HCT116 (cell line): ENCODE data around the gene CACNA1A. TPM values are rescaled to one million over a fixed set of nuclear protein-coding genes. Genes with fewer than 3 reads are reported as not detected.

Experiments
- ATAC-seq: fragments of 200-7000 bp; cut with Tn5 transposase; 2 replicates; pipeline ENCODE4 v1.9.1; 2020; ENCODE audit warnings: mild to moderate bottlenecking, moderate library complexity
- BruUV-seq: library from RNA; stranded (reverse); fragments of 400-500 nt; replicated peaks from 2 replicates; lab custom pipeline; 2021; lab: Mats Ljungman, UMichigan
- CTCF ChIA-PET: fragments of 300-600 bp; sonication (Branson Sonifier 250); formaldehyde crosslinking; loops from one replicate; lab custom pipeline; 2021; ENCODE audit warnings: antibody characterized with exemption; lab: Charles Lee
- POLR2A ChIA-PET: fragments of 300-600, 350-600 bp; sonication (Branson Sonifier 250); formaldehyde crosslinking; loops from one replicate; lab custom pipeline; 2021; ENCODE audit warnings: antibody characterized with exemption; lab: Charles Lee
- RAD21 ChIA-PET, 2 experiments: fragments of 300-600 bp; sonication (Branson Sonifier 250); formaldehyde crosslinking; loops; one replicate each; lab custom pipeline; 2023; ENCODE audit warnings: low total read pairs in 2 of 2; ENCODE audit not compliant: uncharacterized antibody in 2 of 2, unreplicated experiment in 2 of 2, low non-redundant PET in 1 of 2; lab: Charles Lee
- DNase-seq: peaks from one replicate; pipeline ENCODE4 v3.0.0-alpha.2; 2010; ENCODE audit warnings: low read depth, low spot score
- H2AFZ ChIP-seq: fragments of 200-600 bp; shearing (Covaris generic), sonication (generic); 2 replicates; pipeline ENCODE4 v1.6.1; 2017; ENCODE audit warnings: low read depth, mixed run types, mixed read lengths, antibody characterized with exemption, low read length; ENCODE audit not compliant: poor library complexity, severe bottlenecking
- H3K27ac ChIP-seq: 2 replicates; pipeline ENCODE4 v1.5.1; 2012; ENCODE audit warnings: low read depth, low read length
- H3K27me3 ChIP-seq: fragments of 200-600 bp; sonication (generic); 2 replicates; pipeline ENCODE4 v1.6.1; 2016; ENCODE audit warnings: mixed run types, low read length, mixed read lengths; ENCODE audit not compliant: insufficient read depth
- H3K36me3 ChIP-seq, 2 experiments: fragments of 200-500 bp in 1 of 2; fragments of 200-600 bp in 1 of 2; sonication (Bioruptor generic) in 1 of 2; sonication (generic) in 1 of 2; 2 replicates each; pipeline versions ENCODE4 v1.5.1 to v1.6.1; 2014 to 2016; ENCODE audit warnings: low read length in 2 of 2, inconsistent platforms in 1 of 2, mixed read lengths in 1 of 2, mixed run types in 1 of 2; ENCODE audit not compliant: insufficient read depth in 2 of 2, control insufficient read depth in 1 of 2
- H3K4me1 ChIP-seq, 2 experiments: fragments of 200-600 bp in 1 of 2; sonication (generic) in 1 of 2; 2 replicates each; pipeline versions ENCODE4 v1.5.1 to v1.6.1; 2012 to 2017; ENCODE audit warnings: low read length in 2 of 2, inconsistent platforms in 1 of 2, mild to moderate bottlenecking in 1 of 2, mixed read lengths in 1 of 2, mixed run types in 1 of 2, moderate library complexity in 1 of 2; ENCODE audit not compliant: insufficient read depth in 2 of 2, control insufficient read depth in 1 of 2
- H3K4me2 ChIP-seq: fragments of 200-600 bp; sonication (generic); 2 replicates; pipeline ENCODE4 v1.6.1; 2017; ENCODE audit warnings: mixed run types, low read length, mixed read lengths
- H3K4me3 ChIP-seq, 2 experiments: fragments of 200-600 bp in 1 of 2; sonication (generic) in 1 of 2; replicated peaks in 1 of 2; 2 replicates each; pipeline ENCODE4 v1.5.1; 2011 to 2016; ENCODE audit warnings: low read length in 2 of 2, control low read depth in 1 of 2, low read depth in 1 of 2, mild to moderate bottlenecking in 1 of 2, mixed read lengths in 1 of 2, mixed run types in 1 of 2
- H3K79me2 ChIP-seq: fragments of 200-600 bp; sonication (generic); 2 replicates; pipeline ENCODE4 v1.6.1; 2017; ENCODE audit warnings: mild to moderate bottlenecking, mixed run types, low read length, moderate library complexity, mixed read lengths; ENCODE audit not compliant: insufficient read depth
- H3K9ac ChIP-seq: fragments of 200-600 bp; sonication (generic); 2 replicates; pipeline ENCODE4 v1.6.1; 2016; ENCODE audit warnings: low read length, mixed read lengths
- H3K9me2 ChIP-seq: fragments of 200-600 bp; sonication (generic), shearing (Covaris generic); 2 replicates; pipeline ENCODE4 v1.6.1; 2017; ENCODE audit warnings: mixed run types, mild to moderate bottlenecking, moderate library complexity; ENCODE audit not compliant: insufficient read depth
- H3K9me3 ChIP-seq, 2 experiments: fragments of 200-500 bp in 1 of 2; fragments of 200-600 bp in 1 of 2; sonication (Bioruptor generic) in 1 of 2; sonication (generic) in 1 of 2; 2 replicates each; pipeline ENCODE4 v1.6.1; 2014 to 2017; ENCODE audit warnings: low read length in 2 of 2, mixed read lengths in 2 of 2, inconsistent platforms in 1 of 2, low read depth in 1 of 2, mild to moderate bottlenecking in 1 of 2, mixed run types in 1 of 2, moderate library complexity in 1 of 2; ENCODE audit not compliant: control insufficient read depth in 1 of 2, insufficient read depth in 1 of 2
- H4K20me1 ChIP-seq: fragments of 200-600 bp; sonication (generic), shearing (Covaris generic); 2 replicates; pipeline ENCODE4 v1.6.1; 2017; ENCODE audit warnings: mixed run types, mild to moderate bottlenecking, moderate library complexity; ENCODE audit not compliant: insufficient read depth
- EGR1 ChIP-seq: IDR thresholded peaks from 2 replicates; pipeline ENCODE4 v1.6.1; 2012; ENCODE audit warnings: low read depth
- ELF1 ChIP-seq: IDR thresholded peaks from 2 replicates; pipeline ENCODE4 v1.6.1; 2012; ENCODE audit warnings: low read depth, borderline replicate concordance
- EZH2phosphoT487 ChIP-seq: fragments of 200-600 bp; IDR thresholded peaks from 2 replicates; pipeline ENCODE4 v1.6.1; 2018; ENCODE audit warnings: antibody characterized with exemption, borderline replicate concordance
- POLR2A ChIP-seq: IDR thresholded peaks from 2 replicates; pipeline ENCODE4 v1.7.0; 2011; ENCODE audit warnings: borderline replicate concordance; ENCODE audit not compliant: insufficient read depth, insufficient read length; ENCODE audit errors: extremely low read depth
- POLR2AphosphoS5 ChIP-seq: IDR thresholded peaks from 2 replicates; pipeline ENCODE4 v1.6.1; 2011; ENCODE audit warnings: mild to moderate bottlenecking, low read depth, low read length, moderate library complexity
- REST ChIP-seq: IDR thresholded peaks from 2 replicates; pipeline ENCODE4 v1.6.1; 2012; ENCODE audit warnings: low read depth
- SP1 ChIP-seq: IDR thresholded peaks from 2 replicates; pipeline ENCODE4 v1.6.1; 2012; ENCODE audit warnings: low read depth
- TCF7L2 ChIP-seq: IDR thresholded peaks from 2 replicates; pipeline ENCODE4 v1.7.0; 2011; ENCODE audit warnings: borderline replicate concordance, inconsistent platforms; ENCODE audit not compliant: insufficient read depth, insufficient read length; ENCODE audit errors: extremely low read depth
- ZBTB33 ChIP-seq: IDR thresholded peaks from 2 replicates; pipeline ENCODE4 v1.6.1; 2011; ENCODE audit warnings: mild to moderate bottlenecking, low read length, moderate library complexity; ENCODE audit not compliant: insufficient replicate concordance; ENCODE audit errors: extremely low read depth
- intact Hi-C: fragments of 100-400 bp; cut with micrococcal nuclease; formaldehyde crosslinking; loops from 2 replicates; pipeline ENCODE4 v1.10.0; 2022
- total RNA-seq: library from RNA; stranded (reverse); gene quantifications from one replicate; pipeline ENCODE4 v1.2.1, GENCODE V29; 2021; ENCODE audit not compliant: unreplicated experiment

CACNA1A gene
- total RNA-seq, 1 experiment from 2014 or later = 7.5 TPM

- no peak overlapping the region for H3K4me3 ChIP-seq
- H2AFZ ChIP-seq = no peak overlapping the region
- H3K9me3 ChIP-seq = no peaks in the 10 kb centered on the region
- H3K36me3 ChIP-seq = no peaks in the 10 kb centered on the region
- no peaks in the 10 kb centered on the region for H3K9me2 ChIP-seq
- no peak overlapping the region for H3K4me2 ChIP-seq
- no peak for TF ChIP-seq POLR2A
- no peak for TF ChIP-seq SP1
- no peak for TF ChIP-seq ELF1
- no peak for TF ChIP-seq TCF7L2
- TF ChIP-seq ZBTB33 = no peak
- TF ChIP-seq POLR2AphosphoS5 = no peak
- TF ChIP-seq REST = no peak
- TF ChIP-seq EGR1 = no peak
- TF ChIP-seq EZH2phosphoT487 = no peak
- no TSS peak for BruUV-seq
- peaks cover 44% of the 10 kb centered on the region for H3K27me3 ChIP-seq
- H3K79me2 ChIP-seq = no peaks in the 10 kb centered on the region
- POLR2A ChIA-PET = no interaction called here
- no peak for ATAC-seq
- H3K4me1 ChIP-seq = no peaks in the 10 kb centered on the region
- H3K27ac ChIP-seq = no peak overlapping the region
- DNase-seq = no peak
- CTCF ChIA-PET = no interaction called here
- RAD21 ChIA-PET = no interaction called here
- no peak overlapping the region for H3K9ac ChIP-seq
- intact Hi-C loops = no loop called here
- no peaks in the 10 kb centered on the region for H4K20me1 ChIP-seq
Measured at GRCh38 chr19:13460045-13460444, 46.2 kb downstream of the CACNA1A start.
